NCI-H524 (cell line): Measurements from ENCODE around the gene GAB2.

Source experiments
- DNase-seq, 2 experiments: peaks; one replicate each; lab custom pipeline; 2025; lab: John Stamatoyannopoulos, UW

The GAB2 gene

DNA sequence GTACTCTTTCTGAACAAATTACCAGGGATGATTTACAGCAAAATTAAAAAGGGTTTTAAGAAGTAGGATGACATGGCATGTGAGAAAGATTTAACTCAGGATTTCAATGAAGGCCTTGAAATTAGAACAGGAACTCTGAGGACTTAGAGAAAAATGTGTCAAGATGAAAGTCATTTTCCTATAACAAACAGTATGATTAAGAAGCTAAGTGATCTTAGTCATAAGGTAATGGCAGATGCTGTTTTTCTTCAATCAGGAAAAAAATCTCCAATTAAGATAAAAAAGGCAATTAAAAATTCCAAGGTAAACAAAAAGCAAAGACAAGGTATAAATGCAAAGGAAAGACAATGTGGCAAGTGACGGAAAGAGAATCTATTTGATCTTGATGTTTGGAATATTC lies 73.5 kb downstream of the GAB2 start:
- DNase-seq: no peak

DNA sequence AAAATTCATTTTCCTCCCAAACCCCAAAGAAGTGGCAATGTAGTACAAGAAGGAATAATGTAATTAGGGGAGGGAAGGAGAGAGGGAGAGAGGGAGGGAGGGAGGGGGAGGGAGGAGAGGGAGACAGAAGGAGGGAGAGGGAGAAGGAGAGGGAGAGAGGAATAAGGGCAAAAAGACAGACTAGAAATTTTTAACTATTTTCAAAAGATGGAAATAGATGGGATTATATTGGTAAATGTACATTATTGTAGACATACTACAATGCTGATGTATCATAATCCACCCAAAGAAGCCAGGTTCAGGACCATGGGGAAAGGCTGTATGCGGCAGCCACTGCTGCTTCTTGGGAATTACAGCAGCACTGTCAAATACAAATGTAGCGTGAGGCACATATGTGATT lies 74.3 kb downstream of the GAB2 start:
- no peak for DNase-seq

DNA sequence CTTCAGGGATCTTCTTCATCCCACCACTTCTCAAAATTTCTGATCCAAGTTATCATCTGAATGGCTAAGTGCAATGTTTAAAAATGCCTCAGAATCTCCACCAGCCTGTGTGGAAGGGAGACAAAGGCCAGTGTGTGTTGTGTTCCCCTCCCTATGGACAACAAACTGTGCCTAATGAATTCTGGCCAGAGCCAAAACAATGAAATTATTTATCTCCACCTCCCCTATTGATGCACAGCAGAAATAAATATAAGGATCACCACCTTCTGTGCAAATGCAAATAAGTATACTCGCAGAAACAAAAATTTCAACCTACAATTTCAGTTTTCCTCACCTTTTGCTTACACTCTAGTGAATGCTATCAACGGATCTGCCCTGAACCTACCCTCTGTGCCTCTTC lies 75.8 kb downstream of the GAB2 start:
- DNase-seq: no peak

DNA sequence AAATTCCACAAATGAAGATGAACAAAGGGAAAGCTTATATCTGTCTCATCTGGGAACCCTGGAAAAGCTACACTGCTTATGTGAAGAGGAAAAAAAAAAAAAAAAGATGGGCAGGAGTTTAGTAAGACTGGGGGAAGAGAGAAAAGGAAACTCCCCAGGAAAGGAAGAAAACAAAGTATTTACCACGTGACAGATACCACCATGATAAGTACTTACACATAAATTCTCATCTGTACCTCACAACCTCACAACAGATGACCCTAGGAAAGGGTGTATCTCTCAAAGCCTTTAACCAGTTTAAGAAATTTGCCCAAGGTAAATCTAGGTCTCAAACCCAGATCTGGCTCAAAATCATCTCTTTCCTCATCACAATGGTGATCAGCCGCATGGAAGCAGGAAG lies 77.1 kb downstream of the GAB2 start:
- DNase-seq: no peak

DNA sequence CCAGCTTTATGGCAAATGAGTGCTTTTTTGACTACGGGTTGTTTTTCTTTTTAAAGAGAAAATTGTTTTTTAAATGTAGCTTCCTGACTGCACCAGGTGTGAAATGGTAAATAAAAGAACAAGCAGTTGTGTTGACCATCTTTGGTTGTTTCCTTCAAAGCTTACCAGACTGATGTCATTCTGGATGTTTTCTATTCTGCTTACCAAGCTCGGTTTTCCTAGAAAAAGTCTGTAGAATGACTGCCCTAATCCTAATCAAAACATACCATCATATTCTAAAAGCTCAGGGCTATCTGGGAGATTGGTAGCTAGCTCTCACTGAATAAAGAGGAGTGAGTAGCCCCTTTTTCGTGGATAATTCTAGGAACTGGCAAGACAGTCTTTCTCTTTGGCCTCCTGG lies 77.7 kb downstream of the GAB2 start:
- no peak for DNase-seq

DNA sequence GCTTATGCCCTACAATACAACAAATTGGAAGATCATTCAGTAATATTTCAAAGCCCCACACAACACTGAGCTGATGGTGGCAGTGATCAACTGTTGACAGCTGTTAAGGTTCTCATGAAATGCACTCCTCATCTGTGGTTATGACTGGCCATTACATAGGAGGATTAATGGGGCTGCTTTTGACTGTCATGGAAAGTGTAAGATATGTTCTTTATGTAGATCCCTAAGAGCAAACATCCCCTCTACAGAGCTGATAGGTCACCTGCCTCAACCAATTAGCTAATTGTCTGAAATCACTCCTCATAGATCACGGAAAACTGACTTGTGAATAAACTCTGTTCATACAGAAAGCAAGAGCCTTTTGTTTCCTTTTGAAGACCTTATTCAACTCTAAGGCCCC lies 78.1 kb downstream of the GAB2 start:
- no peak for DNase-seq

DNA sequence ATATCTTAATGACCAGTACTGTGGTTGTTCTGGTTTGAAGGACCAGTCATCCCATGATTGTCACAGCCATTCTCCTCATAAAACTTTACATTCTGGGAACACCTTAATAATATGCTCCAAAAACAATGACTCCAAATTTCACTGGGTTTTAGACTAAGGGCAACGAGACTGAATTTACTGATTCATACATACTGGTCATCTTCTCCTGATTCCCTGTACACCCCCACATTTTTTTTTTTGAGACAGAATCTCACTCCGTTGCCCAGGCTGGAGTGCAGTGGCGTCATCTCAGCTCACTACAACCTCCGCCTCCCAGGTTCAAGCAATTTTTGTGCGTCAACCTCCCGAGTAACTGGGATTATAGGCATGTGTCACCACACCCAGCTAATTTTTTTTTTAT lies 78.9 kb downstream of the GAB2 start:
- no peak for DNase-seq

DNA sequence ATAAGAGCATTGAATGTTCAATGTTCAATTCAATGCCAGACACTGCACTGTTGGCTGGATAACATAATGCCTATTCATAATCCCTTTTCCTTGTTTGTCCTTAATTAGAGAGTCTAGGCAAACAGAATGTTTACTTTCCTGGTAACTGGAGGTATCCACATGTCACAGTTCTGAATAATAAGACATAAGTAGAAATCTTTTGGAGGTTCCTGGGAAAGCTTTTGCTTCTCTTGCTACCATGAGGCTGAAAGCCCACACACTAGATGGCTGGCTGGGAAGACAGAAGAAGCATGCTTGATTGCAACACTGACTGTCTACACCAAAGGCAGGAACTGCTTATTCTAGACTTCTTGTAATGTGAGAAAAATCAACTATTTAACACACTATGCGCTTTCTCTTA lies 79.5 kb downstream of the GAB2 start:
- DNase-seq: no peak

DNA sequence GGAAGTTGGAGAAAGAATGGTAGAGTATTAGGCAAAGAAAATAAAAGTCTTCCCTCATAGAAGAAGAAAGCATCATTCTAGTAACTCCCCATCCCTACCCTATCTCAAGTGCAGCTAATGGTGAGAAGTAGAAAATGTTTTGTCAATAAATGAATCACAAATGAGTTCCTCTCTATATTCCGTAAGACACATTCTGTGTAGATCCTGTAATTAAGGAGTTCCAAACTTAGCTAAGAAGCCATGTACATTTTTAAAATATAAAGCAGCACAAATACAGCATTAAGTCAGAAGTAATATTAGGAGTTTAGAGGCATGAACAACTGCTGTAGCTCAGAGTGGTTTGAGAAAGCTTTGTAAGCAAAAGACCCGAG lies 80.1 kb downstream of the GAB2 start:
- no peak for DNase-seq

DNA sequence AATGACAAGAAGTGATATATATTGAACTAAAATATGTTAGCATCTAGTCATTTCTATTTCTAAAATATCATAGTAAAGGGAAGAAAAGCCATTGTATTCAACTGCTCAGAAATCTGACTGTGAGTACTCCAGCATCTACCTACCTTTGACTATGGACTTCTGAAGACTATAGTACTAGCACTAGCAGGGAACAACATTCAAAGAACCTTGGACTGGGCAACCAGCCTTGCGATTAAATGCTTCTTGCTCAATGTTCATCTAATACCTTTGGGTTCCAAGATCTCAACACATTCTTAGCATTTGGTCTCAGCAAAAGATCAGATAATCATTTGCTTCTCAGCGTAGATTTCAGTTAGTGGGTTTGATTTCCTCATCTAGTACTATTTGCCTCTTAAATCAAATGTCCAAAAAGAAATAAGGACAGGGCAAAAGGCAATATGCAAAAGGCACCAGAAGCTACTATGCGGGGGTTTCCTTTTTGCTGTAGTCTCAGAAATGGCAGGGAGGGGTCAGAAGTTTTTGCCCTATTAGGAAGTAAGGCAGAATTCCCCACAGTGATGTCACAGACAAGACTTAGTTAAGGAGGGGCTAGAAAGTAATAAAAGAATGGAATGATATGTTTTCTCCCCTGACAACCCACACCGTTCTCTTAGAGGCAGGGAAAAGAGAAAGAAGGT lies 80.6 kb downstream of the GAB2 start:
- DNase-seq: no peak

DNA sequence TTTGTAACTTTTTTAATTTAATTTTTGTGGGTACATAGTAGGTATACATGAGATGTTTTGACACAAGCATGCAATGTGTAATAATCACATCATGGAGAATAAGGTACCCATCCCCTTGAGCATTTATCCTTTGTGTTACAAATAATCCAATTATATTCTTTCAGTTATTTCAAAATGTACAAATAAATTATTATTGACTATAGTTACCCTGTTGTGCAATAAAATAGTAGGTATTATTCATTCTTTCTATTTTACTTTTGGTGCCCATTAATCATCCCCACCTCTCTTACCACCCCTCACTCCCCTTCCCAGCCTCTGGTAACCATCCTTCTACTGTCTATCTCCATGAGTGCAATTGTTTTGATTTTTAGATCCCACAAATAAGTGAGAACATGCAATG lies 83.5 kb downstream of the GAB2 start:
- no peak for DNase-seq

DNA sequence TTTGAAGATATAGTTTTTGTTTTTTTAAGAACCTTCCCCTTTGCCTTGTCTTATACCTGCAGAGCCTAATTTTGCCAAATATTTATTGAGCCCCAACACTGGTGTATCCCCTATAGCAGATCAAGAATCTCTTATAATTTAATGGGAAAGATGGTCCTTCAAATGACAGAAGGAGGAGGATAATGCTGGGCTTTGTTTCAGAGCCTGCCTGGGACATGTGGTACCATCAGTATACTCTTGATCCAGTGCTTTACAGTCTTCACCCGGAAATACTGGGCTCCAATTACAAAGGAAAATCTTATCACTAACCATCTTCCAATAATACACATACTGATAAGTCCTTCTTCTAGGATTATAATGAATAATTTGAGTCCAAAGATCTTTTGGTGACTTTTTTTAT lies 84.7 kb downstream of the GAB2 start:
- no peak for DNase-seq

DNA sequence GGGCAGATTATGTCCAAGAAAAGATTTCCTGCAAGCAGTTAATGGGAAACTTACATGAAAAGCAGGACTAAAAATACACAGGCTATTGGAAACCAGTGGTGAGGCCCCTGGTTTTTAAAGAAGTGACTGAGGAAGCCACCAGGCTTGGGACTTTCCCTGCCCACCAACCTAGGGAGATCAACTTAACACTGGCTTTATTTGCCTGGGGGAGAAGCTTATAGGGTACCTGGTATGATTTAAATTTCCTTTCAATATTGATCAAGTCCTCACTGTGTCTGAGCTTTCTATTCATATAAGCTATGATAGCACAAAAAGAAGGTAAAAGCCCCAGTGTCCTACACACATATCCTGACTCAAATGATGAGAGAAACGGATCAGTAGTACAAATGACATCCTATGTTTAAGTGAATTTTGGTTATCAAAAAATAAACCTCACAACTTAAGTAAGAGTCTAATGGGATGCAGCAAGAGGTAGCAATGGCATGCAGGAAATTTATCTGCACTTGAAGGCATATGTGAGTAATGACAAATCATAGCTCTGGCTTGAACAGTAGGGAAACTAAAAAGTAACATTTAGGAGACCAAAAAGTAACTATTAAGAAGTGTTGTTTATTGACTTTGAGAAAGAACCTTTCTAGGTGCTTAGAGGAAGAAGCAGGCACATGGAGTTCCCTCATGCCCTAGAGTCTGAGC lies 85.3 kb downstream of the GAB2 start:
- DNase-seq: no peak

DNA sequence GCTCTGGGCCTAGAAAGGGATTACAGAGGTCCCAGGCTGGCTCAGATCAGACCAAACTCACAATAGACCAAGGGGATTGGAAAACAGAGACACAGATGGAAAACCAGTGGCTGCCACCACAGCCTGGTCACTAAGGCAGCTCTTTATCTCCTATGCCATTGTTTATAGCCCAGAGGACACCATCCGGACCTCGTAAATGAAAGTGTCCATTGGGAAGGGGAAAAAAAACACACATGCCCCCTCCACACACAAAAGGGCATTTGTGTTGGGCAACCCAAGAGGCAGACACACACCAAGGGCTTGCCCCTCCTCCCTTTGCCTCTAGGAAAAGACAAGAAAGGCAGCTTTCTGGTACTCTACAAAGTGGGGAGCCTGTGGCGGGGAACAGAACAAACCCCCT lies 85.9 kb downstream of the GAB2 start:
- DNase-seq: no peak

DNA sequence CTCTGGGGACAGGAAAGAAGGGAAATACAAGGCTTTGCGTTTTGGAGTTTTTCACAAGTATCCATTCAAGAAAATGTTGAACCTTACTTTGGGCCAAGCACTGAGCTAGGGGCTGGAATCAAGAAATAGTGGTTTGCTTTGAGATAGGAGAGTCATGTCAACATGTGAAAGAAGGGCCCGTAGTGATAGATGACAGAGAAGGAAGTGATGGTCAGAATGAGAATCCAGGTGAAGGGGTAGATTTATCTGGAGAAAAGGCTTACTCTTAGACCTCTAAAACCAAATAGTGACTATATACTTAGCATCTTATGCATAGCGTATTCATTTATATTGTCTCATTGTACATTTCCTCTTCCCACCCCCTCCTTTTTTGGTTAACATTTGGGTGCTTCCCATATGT lies 87.3 kb downstream of the GAB2 start:
- DNase-seq: no peak

DNA sequence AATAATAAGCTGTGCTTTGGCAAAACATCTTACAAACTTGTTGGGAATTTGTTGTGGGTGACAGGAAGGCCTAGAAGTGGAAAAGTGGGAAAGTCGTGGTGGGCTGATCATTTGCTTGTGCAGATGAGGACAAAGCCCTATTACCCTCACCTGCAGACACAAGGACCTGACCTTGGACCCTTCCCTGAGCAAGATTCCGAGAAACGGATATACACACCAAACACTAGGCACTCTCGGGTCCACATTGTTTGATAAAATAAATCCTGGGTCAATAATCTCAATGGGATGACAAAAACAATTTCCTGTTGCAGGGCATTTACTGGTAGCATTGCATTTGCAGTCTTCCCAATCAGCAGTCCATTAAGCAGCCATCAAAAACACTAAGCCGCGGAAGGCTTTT lies 89.7 kb downstream of the GAB2 start:
- no peak for DNase-seq

DNA sequence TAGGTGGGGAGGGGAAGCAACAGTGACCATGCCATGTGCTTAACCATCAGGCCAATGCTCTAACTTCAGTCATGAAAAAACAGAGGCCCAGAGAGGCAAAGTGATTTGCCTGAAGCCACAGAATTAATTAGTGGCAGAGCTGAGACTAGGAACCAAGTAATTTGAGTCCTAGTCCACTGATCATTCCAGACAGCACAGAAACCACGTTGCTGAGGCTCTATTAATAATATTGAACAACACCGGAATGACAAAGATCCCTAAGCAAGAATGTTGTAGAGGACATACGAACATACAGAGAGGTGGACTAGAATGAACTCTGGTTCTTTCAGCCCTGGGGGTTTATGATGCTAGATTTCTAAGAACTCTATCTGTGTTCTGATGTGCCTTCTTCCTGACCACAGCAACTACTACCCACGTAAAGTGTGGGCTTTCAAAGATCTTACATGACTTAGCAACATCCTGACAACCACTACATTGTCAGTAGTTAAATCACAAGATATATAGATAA lies 92.3 kb downstream of the GAB2 start:
- DNase-seq: no peak

DNA sequence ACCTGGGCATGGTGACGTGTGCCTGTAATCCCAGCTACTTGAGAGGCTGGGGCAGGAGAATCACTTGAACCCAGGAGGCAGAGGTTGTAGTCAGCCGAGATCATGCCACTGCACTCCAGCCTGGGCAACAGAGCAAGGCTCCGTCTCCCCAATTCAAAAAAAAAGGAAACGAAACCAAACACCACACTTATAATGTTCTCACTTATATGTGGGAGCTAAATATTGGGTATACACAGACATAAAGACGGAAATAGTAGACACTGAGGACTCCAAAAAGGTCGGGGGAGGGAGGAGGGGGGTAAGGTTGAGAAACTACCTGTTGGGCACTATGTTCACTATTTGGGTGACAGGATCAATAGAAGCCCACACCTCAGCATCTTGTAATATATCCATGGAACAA lies 94.3 kb downstream of the GAB2 start:
- no peak for DNase-seq

DNA sequence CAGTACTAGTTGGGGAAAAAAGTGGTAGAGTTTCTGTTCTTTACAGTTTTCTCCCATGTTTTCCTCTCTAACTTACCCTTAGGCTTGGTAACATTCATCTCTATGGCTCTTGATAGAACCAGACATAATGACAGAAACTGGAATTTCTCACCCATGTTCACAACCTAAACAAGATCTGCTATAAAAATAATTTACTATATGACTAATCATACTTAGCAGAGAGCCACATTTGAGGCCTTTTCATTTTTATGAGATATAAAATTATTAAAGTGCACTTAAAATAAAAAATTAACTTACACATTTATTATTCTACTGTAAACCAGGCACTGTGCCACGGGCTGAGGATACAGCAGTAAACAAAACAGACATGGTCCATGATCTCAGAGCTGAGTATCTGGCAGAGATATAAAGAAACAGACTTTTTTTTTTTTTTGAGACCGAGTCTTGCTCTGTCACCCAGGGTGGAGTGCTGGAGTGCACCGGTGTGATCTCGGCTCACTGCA lies 98.1 kb downstream of the GAB2 start:
- no peak for DNase-seq

DNA sequence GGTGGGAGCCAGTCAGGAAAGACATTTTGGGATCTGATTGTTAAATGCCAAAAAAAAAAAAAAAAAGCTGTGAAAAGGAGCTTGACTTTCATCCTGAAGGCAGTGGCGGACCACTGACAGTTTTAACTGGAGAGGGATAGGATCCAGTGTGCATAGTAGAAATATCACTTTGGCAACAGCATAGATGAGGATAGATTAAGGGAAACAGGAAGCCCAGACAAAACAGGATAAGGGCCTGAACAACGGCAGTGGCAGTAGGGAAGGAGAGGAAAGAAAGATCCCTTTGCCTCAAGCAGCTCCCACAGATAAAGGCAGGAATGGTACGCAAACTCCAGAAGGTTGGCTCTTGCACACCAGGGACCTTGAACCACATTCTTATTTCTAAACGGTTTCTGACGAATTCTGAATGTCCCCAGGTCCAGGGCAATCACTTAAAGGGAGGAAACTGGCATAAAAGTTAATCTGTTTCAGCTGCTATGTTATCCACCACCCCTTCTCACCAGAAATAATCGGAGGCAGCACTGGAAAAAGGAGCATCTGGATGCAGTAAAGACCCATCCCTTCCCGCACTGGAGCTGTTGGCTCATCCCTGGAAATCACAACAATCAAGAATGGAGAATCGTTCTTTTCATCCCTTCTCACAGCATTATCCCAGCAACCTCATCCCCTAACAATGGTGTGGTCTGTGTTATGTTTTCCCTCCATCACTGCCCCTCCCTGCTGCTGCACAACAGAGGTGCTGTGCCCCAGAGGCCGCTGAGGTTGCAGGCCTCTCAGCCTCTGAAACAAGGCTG lies 99.1 kb downstream of the GAB2 start:
- DNase-seq: no peak

DNA sequence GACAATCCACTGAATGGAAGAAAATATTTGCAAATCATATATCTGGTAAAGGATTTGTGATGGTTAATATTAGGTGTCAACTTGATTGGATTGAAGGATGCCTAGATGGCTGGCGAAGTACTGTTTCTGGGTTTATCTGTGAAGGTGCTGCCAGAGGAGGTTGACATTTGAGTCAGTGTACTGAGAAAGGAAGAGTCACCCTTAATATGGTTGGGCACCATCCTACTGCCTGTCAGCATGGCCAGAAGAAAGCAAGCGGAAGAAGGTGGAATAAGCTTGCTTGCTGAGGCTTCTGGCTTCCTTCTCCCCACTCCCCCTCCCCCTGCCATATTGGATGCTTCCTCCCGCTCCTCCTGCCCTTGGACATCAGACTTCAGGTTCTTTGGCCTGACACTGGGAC lies 101.9 kb downstream of the GAB2 start:
- DNase-seq: no peak

DNA sequence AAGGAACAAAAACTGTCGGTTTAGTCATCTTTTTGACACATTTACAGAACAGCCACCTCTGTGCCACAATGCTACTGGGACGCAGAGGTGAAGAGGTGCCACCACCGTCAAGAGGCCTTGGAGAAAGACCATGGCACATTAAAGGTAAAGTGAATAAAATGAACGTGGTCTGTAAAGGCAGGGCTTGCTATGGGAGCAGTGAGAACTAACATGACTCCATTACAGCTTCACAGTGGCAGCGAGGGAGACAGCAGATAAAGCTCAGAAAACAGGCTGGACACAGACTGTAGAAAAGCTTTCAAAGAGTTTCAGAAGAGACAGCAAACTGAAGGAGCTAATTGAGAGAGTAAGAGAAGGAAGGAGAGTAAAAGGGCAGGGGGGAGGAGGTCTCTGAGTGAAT lies 102.9 kb downstream of the GAB2 start:
- DNase-seq: no peak

DNA sequence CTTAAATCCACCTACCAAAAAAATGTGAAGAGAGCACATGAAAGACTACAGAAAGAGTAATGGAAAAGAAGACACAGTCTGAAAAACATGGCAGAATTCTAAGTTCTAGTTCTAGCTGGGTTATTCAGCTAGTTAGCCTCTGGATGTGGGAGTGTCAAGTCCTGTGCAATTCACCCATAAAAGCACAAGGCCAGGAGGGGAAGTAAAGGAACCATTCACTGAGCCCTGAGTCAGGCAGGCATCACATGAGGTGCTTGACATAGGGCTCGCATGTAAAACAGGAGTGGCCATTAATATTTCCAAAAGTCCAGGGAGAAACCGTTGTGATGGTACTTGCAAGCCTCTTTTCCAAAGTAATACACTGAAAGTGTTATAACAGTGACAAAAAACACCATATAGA lies 103.7 kb downstream of the GAB2 start:
- DNase-seq: no peak
